ENCODE measurements around the gene TCEAL5. TPM values are rescaled to one million over a fixed set of nuclear protein-coding genes. Genes with fewer than 3 reads are reported as not detected.

The TCEAL5 gene
- total and polyA plus RNA-seq, 10 of the 15 experiments (the other 5 are each of a cell fraction or from before 2014, with no cell fraction given) = not detected

DNA sequence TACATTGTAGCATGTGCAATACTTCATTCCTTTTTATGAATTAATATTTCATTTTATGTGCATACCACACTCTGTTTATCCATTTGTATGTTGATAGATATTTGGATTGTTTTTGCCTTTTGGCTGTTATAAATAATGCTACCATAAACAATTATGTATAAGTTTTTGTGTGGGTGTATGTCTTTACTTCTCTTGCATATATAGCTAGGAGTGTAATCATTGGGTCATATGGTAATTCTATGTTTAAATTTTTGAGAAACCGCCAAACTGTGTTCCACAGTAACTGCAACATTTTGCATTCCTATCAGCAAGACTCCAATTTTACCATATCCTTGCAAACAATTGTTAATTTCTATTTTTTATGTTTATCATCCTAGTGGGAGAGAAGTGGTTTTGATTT, 3.1 kb upstream of the TCEAL5 start (continued):
- TF ChIP-seq, protein P1, sequence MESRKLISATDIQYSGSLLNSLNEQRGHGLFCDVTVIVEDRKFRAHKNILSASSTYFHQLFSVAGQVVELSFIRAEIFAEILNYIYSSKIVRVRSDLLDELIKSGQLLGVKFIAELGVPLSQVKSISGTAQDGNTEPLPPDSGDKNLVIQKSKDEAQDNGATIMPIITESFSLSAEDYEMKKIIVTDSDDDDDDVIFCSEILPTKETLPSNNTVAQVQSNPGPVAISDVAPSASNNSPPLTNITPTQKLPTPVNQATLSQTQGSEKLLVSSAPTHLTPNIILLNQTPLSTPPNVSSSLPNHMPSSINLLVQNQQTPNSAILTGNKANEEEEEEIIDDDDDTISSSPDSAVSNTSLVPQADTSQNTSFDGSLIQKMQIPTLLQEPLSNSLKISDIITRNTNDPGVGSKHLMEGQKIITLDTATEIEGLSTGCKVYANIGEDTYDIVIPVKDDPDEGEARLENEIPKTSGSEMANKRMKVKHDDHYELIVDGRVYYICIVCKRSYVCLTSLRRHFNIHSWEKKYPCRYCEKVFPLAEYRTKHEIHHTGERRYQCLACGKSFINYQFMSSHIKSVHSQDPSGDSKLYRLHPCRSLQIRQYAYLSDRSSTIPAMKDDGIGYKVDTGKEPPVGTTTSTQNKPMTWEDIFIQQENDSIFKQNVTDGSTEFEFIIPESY (IDR thresholded peaks at IDR 0.05) = no peak
- TF ChIP-seq MYC (IDR thresholded peaks at IDR 0.05; ENCODE audit: insufficient read depth, insufficient read length, insufficient replicate concordance, low read length, severe bottlenecking) (no peak), BHLHE40 (IDR thresholded peaks at IDR 0.05; ENCODE audit: borderline replicate concordance in 1 of 2, low read depth in 2 of 2, low read length in 1 of 2) (no peak)
- TF ChIP-seq, protein P2, sequence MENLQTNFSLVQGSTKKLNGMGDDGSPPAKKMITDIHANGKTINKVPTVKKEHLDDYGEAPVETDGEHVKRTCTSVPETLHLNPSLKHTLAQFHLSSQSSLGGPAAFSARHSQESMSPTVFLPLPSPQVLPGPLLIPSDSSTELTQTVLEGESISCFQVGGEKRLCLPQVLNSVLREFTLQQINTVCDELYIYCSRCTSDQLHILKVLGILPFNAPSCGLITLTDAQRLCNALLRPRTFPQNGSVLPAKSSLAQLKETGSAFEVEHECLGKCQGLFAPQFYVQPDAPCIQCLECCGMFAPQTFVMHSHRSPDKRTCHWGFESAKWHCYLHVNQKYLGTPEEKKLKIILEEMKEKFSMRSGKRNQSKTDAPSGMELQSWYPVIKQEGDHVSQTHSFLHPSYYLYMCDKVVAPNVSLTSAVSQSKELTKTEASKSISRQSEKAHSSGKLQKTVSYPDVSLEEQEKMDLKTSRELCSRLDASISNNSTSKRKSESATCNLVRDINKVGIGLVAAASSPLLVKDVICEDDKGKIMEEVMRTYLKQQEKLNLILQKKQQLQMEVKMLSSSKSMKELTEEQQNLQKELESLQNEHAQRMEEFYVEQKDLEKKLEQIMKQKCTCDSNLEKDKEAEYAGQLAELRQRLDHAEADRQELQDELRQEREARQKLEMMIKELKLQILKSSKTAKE (IDR thresholded peaks at IDR 0.05; ENCODE audit: low read depth, poor library complexity, severe bottlenecking) = no peak
- TF ChIP-seq, protein P3, sequence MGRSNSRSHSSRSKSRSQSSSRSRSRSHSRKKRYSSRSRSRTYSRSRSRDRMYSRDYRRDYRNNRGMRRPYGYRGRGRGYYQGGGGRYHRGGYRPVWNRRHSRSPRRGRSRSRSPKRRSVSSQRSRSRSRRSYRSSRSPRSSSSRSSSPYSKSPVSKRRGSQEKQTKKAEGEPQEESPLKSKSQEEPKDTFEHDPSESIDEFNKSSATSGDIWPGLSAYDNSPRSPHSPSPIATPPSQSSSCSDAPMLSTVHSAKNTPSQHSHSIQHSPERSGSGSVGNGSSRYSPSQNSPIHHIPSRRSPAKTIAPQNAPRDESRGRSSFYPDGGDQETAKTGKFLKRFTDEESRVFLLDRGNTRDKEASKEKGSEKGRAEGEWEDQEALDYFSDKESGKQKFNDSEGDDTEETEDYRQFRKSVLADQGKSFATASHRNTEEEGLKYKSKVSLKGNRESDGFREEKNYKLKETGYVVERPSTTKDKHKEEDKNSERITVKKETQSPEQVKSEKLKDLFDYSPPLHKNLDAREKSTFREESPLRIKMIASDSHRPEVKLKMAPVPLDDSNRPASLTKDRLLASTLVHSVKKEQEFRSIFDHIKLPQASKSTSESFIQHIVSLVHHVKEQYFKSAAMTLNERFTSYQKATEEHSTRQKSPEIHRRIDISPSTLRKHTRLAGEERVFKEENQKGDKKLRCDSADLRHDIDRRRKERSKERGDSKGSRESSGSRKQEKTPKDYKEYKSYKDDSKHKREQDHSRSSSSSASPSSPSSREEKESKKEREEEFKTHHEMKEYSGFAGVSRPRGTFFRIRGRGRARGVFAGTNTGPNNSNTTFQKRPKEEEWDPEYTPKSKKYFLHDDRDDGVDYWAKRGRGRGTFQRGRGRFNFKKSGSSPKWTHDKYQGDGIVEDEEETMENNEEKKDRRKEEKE (IDR thresholded peaks at IDR 0.05) = no peak

All from GM12878 (cell line).